Omental fat pad (tissue), 4 donors: ENCODE measurements around the gene AOPEP. TPM values are rescaled to one million over a fixed set of nuclear protein-coding genes. Genes with fewer than 3 reads are reported as not detected.

Source experiments
- ATAC-seq: fragments of 150-250 bp; one replicate; pipeline ENCODE4 v1.9.1; 2016; ENCODE audit warnings: mild to moderate bottlenecking, moderate library complexity; ENCODE audit not compliant: low FRiP score
- DNase-seq: peaks from one replicate; pipeline ENCODE4 v3.0.0-alpha.2; 2019; ENCODE audit warnings: low spot score
- CTCF ChIP-seq, 3 donors: fragments of 450-650 bp; IDR thresholded peaks; one replicate each; pipeline ENCODE4 v1.5.1; 2016 to 2017; ENCODE audit warnings: antibody characterized with exemption in 3 of 3, mild to moderate bottlenecking in 3 of 3, moderate library complexity in 2 of 3
- total RNA-seq, 4 donors: library from RNA; depleted of rRNA; stranded (reverse); fragments of >200 nt; gene quantifications; one replicate each; pipeline ENCODE4 v1.1.0, GENCODE V29; 2016

Gene AOPEP
- total RNA-seq, 4 donors from 2014 or later = 45.9 to 102 (median 55.1) TPM

GRCh38 chr9:94907264-94907936 lies 180.9 kb downstream of the AOPEP start:
- ATAC-seq = no peak
- TF ChIP-seq CTCF (IDR thresholded peaks at IDR 0.05) = no peak
- DNase-seq = no peak

GRCh38 chr9:94908011-94908563 lies 181.6 kb downstream of the AOPEP start:
- no peak for TF ChIP-seq CTCF (IDR thresholded peaks at IDR 0.05)
- no peak for ATAC-seq
- no peak for DNase-seq

GRCh38 chr9:94908583-94909249 lies 182.2 kb downstream of the AOPEP start:
- ATAC-seq (no peak), DNase-seq (no peak)
- no peak for TF ChIP-seq CTCF (IDR thresholded peaks at IDR 0.05)

- DNase-seq (no peak), ATAC-seq (no peak)
- TF ChIP-seq CTCF (IDR thresholded peaks at IDR 0.05) = no peak
Observed at GRCh38 chr9:94909250-94909894, 182.9 kb downstream of the AOPEP start.

- ATAC-seq = no peak
- no peak for TF ChIP-seq CTCF (IDR thresholded peaks at IDR 0.05)
- DNase-seq = no peak
Observed at GRCh38 chr9:94909965-94910730, 183.6 kb downstream of the AOPEP start.

GRCh38 chr9:94911211-94911610 lies 184.7 kb downstream of the AOPEP start:
- no peak for TF ChIP-seq CTCF (IDR thresholded peaks at IDR 0.05)
- DNase-seq = no peak
- ATAC-seq = no peak
